ENCODE results near the gene URGCP.
A peak's percentile ranks its signal among the peaks of the same experiment; 100 is the strongest.

The URGCP gene, protein sequence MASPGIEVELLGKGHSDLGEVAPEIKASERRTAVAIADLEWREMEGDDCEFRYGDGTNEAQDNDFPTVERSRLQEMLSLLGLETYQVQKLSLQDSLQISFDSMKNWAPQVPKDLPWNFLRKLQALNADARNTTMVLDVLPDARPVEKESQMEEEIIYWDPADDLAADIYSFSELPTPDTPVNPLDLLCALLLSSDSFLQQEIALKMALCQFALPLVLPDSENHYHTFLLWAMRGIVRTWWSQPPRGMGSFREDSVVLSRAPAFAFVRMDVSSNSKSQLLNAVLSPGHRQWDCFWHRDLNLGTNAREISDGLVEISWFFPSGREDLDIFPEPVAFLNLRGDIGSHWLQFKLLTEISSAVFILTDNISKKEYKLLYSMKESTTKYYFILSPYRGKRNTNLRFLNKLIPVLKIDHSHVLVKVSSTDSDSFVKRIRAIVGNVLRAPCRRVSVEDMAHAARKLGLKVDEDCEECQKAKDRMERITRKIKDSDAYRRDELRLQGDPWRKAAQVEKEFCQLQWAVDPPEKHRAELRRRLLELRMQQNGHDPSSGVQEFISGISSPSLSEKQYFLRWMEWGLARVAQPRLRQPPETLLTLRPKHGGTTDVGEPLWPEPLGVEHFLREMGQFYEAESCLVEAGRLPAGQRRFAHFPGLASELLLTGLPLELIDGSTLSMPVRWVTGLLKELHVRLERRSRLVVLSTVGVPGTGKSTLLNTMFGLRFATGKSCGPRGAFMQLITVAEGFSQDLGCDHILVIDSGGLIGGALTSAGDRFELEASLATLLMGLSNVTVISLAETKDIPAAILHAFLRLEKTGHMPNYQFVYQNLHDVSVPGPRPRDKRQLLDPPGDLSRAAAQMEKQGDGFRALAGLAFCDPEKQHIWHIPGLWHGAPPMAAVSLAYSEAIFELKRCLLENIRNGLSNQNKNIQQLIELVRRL

DNA sequence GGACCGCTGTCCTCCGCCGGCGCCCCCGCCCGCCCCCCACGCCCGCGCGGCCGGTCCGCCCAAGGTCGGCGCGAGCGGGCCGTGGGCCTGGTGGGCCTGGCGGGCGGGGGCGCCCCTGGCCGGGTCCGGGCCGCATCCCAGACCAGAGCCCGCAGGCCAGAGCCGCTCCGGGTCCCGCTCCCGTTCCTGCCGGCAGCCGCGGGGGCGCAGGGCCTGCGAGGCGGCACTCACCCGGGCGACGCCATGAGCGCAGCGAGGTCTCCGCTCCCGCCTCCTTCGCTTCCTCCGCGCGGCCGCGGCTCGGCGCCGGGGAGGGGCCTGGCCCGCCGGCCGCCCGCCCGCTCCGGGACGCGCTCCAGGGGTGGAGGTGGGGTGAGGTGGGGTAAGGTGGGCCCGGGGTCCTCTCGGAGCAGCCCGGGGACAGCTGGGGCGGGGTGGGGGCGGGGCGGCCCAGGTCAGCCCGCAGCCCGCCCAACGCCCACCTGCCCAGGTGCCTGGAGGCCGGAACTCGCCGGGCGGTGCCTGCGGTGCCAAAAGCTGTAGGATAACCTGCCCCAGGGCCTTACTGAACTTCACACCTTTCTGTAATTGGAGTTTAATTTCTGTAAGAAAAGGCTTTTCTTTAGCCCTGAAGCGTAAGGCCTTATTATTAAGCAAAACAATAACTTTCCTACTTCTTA lies at the start of gene URGCP:
Gene URGCP (minus strand): TSS at position 266 of the 680 bp plus-strand sequence. CDS start 21 bp downstream, at position 245.
- peak in 1 of 2 experiments; percentile 20 for DNase-seq

DNA sequence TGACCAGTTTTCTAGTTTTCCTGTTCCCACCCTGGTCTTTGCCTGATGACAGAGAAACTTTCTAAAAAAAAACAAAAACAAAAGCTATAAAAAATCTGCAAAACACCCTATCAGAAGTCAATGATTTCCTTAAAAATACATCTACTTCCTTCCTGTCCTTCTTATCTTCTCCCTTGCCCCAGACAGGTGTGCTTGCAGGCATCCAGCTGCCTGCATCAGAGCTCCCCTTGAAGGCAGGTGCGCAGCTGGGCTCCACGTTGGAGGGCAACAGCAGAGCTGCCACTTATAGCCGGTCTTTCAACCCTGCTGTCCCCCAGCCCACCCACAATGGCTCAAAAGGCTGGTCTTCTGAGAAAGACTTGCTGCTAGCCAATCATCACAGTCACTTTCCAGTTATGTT lies 49.6 kb upstream of the URGCP start:
- no peak for DNase-seq

- peak; percentile 45 to 74 for DNase-seq
Measured at GRCh38 chr7:43954524-43955228, 48.3 kb upstream of the URGCP start.

- DNase-seq: no peak
Measured at GRCh38 chr7:43953071-43953470, 46.7 kb upstream of the URGCP start.

- DNase-seq: no peak
Measured at GRCh38 chr7:43952028-43952427, 45.6 kb upstream of the URGCP start.

DNA sequence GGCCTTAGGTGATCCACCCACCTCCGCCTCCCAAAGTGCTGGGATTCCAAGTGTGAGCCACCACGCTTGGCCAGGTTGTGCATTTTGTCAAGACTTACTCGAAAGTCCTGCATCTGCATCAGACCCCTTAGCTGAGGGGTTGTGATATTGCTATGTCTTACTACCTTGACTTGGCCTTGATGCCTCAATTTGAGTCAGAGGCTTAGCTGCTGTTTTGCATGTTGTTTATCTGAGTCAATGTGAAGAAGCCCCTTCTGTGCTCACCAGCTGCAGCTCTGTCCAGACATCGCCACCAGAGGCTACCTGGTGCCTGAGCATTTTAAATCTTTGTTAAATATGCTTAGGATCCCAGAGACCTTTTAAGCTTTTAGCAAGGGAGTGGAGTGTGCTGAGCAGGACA lies 37.9 kb upstream of the URGCP start:
- DNase-seq: no peak

DNA sequence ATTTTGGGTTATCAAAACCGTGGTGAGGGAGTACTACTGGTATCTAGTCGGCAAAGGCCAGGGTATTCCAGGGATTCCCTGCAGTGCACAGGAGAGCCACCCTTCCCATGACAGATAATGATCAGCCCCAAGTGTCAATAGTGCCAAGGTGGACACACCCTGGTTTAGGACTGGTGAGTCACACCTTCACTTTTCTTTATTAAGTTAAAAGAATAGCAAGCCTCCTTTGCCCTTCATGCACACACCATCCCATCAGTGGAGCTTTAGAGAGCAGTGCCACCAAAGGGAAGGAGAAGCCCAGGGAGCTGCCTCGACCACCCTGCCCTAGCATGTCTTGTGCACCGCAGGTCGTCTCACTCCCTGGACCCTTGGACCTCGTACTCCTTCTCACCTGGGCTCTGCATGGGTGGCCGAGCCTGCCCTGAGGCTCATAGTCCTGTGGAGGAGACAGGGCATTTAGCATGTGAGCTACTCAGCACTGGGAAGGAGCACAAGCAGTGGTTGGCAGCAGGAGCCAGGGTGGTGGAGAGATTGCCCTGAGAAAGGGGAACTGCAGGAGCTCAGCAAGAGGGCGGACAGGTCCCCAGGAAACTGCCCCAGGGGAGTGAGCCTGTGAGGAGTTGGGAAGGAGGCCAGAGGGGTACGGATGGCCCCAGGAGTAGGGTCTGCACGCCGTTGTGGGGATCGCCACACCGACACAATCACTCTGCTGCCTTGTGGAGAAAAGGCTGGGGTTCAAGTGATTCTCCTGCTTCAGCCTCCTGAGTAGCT lies 37.2 kb upstream of the URGCP start:
- DNase-seq: no peak

DNA sequence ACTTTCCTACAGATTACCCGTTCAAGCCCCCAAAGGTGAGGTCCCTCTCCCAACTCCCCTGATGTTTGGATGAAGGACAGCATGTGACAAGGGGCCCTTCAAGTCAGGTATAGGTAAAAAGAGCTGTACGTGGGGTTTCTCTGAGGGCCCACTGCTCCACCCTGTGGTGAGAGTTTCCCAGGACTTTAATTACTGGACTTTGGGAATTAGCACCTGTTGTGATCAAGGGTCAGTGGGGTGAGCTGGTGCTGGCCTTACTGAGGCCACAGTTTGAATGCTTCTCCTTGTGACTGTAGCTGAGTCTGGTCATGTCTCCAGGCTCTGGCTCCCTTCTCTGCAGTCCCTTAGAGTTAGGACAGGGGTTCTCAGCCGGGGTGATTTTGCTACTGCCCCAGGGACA lies 36.6 kb upstream of the URGCP start:
- no peak for DNase-seq

DNA sequence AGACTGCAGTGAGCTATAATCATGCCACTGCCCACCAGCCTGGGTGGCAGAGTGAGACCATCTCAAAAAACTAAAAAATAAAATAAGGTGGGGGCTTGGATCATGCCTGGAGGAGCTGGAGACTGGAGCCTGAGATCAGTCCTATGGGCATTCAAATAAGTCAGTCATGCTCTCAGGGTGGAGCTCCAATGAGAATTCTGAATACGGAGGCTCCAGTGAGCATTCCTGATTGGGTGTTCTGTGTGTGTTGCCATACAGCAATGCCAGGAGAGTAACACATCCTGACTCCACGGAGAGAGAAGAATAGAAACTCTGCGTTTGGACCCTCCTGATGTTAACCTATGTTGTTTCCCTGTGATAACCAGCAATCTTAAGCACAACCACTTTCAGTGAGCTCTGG lies 35.9 kb upstream of the URGCP start:
- no peak for DNase-seq

- no peak for DNase-seq
Measured at GRCh38 chr7:43938892-43939482, 32.6 kb upstream of the URGCP start.

GRCh38 chr7:43937444-43937843 lies 31.0 kb upstream of the URGCP start:
- DNase-seq: no peak

DNA sequence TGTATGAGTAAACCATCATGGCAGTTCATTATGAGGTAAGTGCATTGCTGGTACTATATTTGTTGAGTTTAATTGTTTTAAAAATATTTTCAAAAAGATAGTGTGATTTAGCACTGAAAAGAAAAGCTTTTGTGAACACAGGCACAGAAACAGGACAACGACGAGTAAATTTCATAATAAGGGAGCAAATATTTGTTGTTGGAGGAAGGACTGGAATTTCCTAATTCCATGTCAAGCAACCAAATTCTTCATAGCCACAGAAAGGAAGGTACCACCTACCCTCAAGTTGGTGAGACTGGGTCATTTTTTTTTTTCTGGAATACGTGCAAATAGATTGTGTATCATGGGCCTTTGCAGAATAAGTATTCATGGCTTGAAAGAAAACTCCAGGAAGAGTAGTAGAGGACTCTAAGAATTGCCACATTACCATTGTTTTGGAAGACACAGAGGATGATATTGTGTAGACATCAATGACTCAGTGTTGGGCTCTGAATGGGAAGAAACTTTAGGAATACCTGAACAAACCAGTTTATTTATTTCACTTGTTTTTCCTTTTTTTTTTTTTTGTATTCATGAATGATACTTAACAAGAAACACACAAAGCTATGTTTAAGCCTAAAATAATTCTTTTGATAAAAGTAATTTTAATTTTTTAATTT lies 27.6 kb upstream of the URGCP start:
- DNase-seq: no peak

- no peak for DNase-seq
Measured at GRCh38 chr7:43931346-43931745, 24.9 kb upstream of the URGCP start.

GRCh38 chr7:43929529-43930457 lies 23.4 kb upstream of the URGCP start:
- DNase-seq: no peak

DNA sequence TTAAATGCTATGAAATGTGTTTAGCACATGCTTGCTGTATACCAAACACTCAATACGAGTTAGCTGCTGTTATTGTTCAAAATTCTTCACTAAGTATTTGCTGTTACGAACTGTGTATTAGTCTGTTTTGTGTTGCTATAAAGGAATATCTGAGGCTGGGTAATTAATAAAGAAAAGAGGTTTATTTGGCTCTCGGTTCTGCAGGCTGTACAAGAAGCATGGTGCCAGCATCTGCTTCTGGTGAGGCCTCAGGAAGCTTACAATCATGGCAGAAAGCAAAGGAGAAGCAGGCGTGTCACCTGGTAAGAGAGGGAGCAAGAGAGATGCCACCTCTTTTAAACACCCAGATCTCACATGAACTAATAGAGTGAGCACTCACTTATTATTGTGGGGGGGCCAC lies 21.4 kb upstream of the URGCP start:
- DNase-seq: no peak

GRCh38 chr7:43926798-43927123 lies 20.4 kb upstream of the URGCP start:
- DNase-seq: no peak

DNA sequence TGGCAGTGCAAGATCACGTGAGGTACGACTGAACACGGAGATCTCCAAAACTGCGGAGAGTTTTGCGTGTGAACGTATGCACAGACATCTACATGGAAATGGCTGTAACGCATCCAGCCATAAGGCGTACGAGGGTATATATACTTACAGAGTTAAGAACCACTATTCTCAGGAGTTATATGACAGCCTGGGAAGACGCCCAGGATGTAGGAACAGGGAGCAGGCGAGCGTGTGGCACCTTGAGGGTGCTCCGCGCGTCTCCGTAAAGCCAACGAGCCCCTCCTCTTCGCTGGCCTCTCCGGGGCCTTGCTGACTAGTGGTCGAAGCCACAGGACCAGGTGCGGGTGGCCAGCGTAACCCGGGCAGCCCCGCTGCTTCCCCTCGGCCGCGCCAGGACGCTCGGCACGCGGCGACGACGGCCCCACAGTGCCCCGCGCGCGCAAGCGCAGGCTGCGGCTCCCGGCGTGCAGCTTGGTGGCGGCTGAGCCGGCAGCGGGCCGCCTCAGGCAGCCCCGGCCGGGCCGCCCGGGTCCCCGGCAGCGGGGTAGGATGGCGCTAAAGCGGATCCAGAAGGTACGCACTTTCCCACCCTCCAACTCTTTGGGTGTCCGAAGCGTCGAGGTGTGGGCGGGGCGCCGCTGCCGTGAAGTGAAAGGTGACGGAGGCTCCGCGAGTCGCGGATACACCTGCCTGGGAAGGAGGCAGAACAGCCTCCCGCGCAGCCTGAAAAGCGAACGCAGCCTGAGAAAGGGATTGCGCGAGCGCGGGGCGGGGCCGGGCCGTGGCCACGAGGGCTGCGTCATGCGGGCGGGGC lies 19.8 kb upstream of the URGCP start, which contains the start of gene UBE2D4:
Gene UBE2D4 (plus strand): TSS at position 453 of the 814 bp plus-strand sequence. CDS start 97 bp downstream, at position 550.
- peak; percentile 60 to 82 for DNase-seq

- no peak for DNase-seq
Measured at GRCh38 chr7:43922726-43923125, 16.3 kb upstream of the URGCP start.

- no peak for DNase-seq
Measured at GRCh38 chr7:43921423-43921822, 15.0 kb upstream of the URGCP start.

Data from NCI-H524 (cell line).